Esophagus muscularis mucosa (tissue), 4 donors: ENCODE measurements around the gene CCNG1. TPM values are rescaled to one million over a fixed set of nuclear protein-coding genes. Genes with fewer than 3 reads are reported as not detected.
A peak's percentile ranks its signal among the peaks of the same experiment; 100 is the strongest.

Experiments used
- DNase-seq: peaks from one replicate; pipeline ENCODE4 v3.0.0-alpha.2; 2017; ENCODE audit errors: extremely low spot score
- H3K27ac ChIP-seq, 4 donors: fragments of 200-600 bp; sonication (generic); replicated peaks in 1 of 4; 1 replicate in 3 of 4; 2 replicates in 1 of 4; pipeline ENCODE4 v1.5.1; 2016 to 2019; ENCODE audit warnings: mild to moderate bottlenecking in 1 of 4
- H3K27me3 ChIP-seq, 4 donors: fragments of 200-600 bp; sonication (generic); one replicate each; pipeline versions ENCODE4 v1.5.1 to v1.6.0; 2016 to 2019
- H3K36me3 ChIP-seq, 4 donors: fragments of 200-600 bp; sonication (generic); one replicate each; pipeline ENCODE4 v1.5.1; 2016 to 2019
- H3K4me1 ChIP-seq, 4 donors: fragments of 200-600 bp; sonication (generic); one replicate each; pipeline ENCODE4 v1.5.1; 2016 to 2019
- H3K4me3 ChIP-seq, 4 donors: fragments of 200-600 bp; sonication (generic); 1 replicate in 2 of 4; 2 replicates in 2 of 4; pipeline ENCODE4 v1.5.1; 2016 to 2019; ENCODE audit warnings: mild to moderate bottlenecking in 4 of 4, moderate library complexity in 1 of 4
- H3K9me3 ChIP-seq, 4 donors: fragments of 200-600 bp; sonication (generic); 1 replicate in 3 of 4; 2 replicates in 1 of 4; pipeline ENCODE4 v1.5.1; 2016 to 2019
- CTCF ChIP-seq, 3 experiments: fragments of 200-600 bp in 2 of 3; fragments of 450-650 bp in 1 of 3; sonication (generic) in 2 of 3; IDR thresholded peaks; one replicate each; pipeline ENCODE4 v1.5.1; 2017 to 2019; ENCODE audit warnings: antibody characterized with exemption in 3 of 3, mild to moderate bottlenecking in 2 of 3, moderate library complexity in 1 of 3
- EP300 ChIP-seq: sonication (generic); formaldehyde crosslinking; IDR thresholded peaks from one replicate; pipeline ENCODE4 v1.6.1; 2017; ENCODE audit warnings: antibody characterized with exemption
- POLR2A ChIP-seq: fragments of 450-650 bp; IDR thresholded peaks from one replicate; pipeline ENCODE4 v1.6.1; 2017; ENCODE audit warnings: antibody characterized with exemption, moderate library complexity, mild to moderate bottlenecking, low read depth
- POLR2AphosphoS5 ChIP-seq, 2 donors: sonication (generic); formaldehyde crosslinking; IDR thresholded peaks; one replicate each; pipeline ENCODE4 v1.6.1; 2017; ENCODE audit warnings: antibody characterized with exemption in 2 of 2
- WGBS: methylation state at CpG from one replicate; pipeline ENCODE4 v1.1.5; 2018; 5-methylcytosine and 5-hydroxymethylcytosine counted together
- intact Hi-C: fragments of 100-400 bp; cut with DNase I; formaldehyde crosslinking; loops from one replicate; pipeline ENCODE4 v1.15.1; 2023
- total RNA-seq, 4 donors: library from RNA; depleted of rRNA; stranded (reverse); fragments of >200 nt; gene quantifications; one replicate each; pipeline versions ENCODE4 v1.1.0 to v1.2.1, GENCODE V29; 2016

Gene CCNG1
- total RNA-seq, 4 donors from 2014 or later = 99.1 to 179 (median 138) TPM

GRCh38 chr5:163459819-163460561, 22.6 kb downstream of the CCNG1 start, which contains the start of gene NUDCD2:
Gene NUDCD2 (minus strand): TSS chr5:163460102. CDS start chr5:163460050, 52 bp downstream.
- H3K4me3 ChIP-seq = peak within 1 kb of the TSS; percentile 78 to 87 (median 84)
- TF ChIP-seq EP300 = no peak
- peak; percentile 26 to 28 (median 28) for TF ChIP-seq CTCF (IDR thresholded peaks at IDR 0.05)
- peak; percentile 64 for TF ChIP-seq POLR2A
- peak; percentile 93 to 96 for TF ChIP-seq POLR2AphosphoS5 (IDR thresholded peaks at IDR 0.05)
- 0% methylated on average over 35 of the region's 59 CpGs for WGBS
- no peaks in the 10 kb centered on the region for H3K9me3 ChIP-seq
- peaks cover 4 to 14% (median 10%) of the 10 kb centered on the region in 4 donors for H3K36me3 ChIP-seq
- peak; percentile 99 for DNase-seq
- intact Hi-C loops = loop anchor here (5.0 kb wide), 1 partner anchor 42 kb away; no protein-coding TSS in a partner anchor
- H3K27me3 ChIP-seq = no peaks in the 10 kb centered on the region
- H3K27ac ChIP-seq = peak within 1 kb of the TSS; percentile 92 to 98 (median 96)
- peaks cover 18 to 36% (median 32%) of the 10 kb centered on the region in 4 donors for H3K4me1 ChIP-seq

GRCh38 chr5:163460562-163461171, 23.3 kb downstream of the CCNG1 start, which contains the start of gene HMMR:
Gene HMMR (plus strand): TSS chr5:163460632. CDS start chr5:163460693, 61 bp downstream.
- WGBS = under 1% methylated on average over 21 of the region's 23 CpGs
- TF ChIP-seq POLR2AphosphoS5 (IDR thresholded peaks at IDR 0.05) = no peak
- no peak for TF ChIP-seq POLR2A
- no peak for TF ChIP-seq CTCF (IDR thresholded peaks at IDR 0.05)
- TF ChIP-seq EP300 = no peak
- peak within 1 kb of the TSS; percentile 92 to 98 (median 96) for H3K27ac ChIP-seq
- intact Hi-C loops = loop anchor here (5.0 kb wide), 1 partner anchor 42 kb away; no protein-coding TSS in a partner anchor
- DNase-seq = no peak
- H3K36me3 ChIP-seq = peaks cover 0 to 9% (median 3%) of the 10 kb centered on the region in 4 donors
- no peaks in the 10 kb centered on the region for H3K9me3 ChIP-seq
- H3K4me1 ChIP-seq = peaks cover 18 to 36% (median 32%) of the 10 kb centered on the region in 4 donors
- no peaks in the 10 kb centered on the region for H3K27me3 ChIP-seq
- H3K4me3 ChIP-seq = peak within 1 kb of the TSS; percentile 78 to 87 (median 84)

GRCh38 chr5:163463063-163463435, 25.7 kb downstream of the CCNG1 start:
- no peaks in the 10 kb centered on the region for H3K27me3 ChIP-seq
- TF ChIP-seq POLR2AphosphoS5 (IDR thresholded peaks at IDR 0.05) = no peak
- TF ChIP-seq CTCF (IDR thresholded peaks at IDR 0.05) = no peak
- TF ChIP-seq POLR2A = no peak
- TF ChIP-seq EP300 = no peak
- peaks cover 17 to 30% (median 28%) of the 10 kb centered on the region in 4 donors for H3K4me1 ChIP-seq
- H3K36me3 ChIP-seq = no peaks in the 10 kb centered on the region
- no peak for DNase-seq
- no peak overlapping the region for H3K27ac ChIP-seq
- no peak overlapping the region for H3K4me3 ChIP-seq
- intact Hi-C loops = loop anchor here (5.0 kb wide), 1 partner anchor 39 kb away; no protein-coding TSS in a partner anchor
- H3K9me3 ChIP-seq = no peaks in the 10 kb centered on the region

- no peak for DNase-seq
- H3K4me1 ChIP-seq = no peaks in the 10 kb centered on the region
- H3K36me3 ChIP-seq = no peaks in the 10 kb centered on the region
- H3K9me3 ChIP-seq = no peaks in the 10 kb centered on the region
- H3K27ac ChIP-seq = no peak overlapping the region
- H3K4me3 ChIP-seq = no peak overlapping the region
- intact Hi-C loops = no loop called here
- TF ChIP-seq CTCF (IDR thresholded peaks at IDR 0.05) = no peak
- no peak for TF ChIP-seq POLR2A
- TF ChIP-seq EP300 = no peak
- no peak for TF ChIP-seq POLR2AphosphoS5 (IDR thresholded peaks at IDR 0.05)
- H3K27me3 ChIP-seq = no peaks in the 10 kb centered on the region
- 84% methylated on average over 4 of the region's 4 CpGs for WGBS
Observed at GRCh38 chr5:163467682-163468081, 30.3 kb downstream of the CCNG1 start.
